DOHH2 (cell line): ENCODE measurements around the gene SMOC2.

Source experiments
- EZH2phosphoT487 ChIP-seq: fragments of 200-600 bp; sonication (generic); IDR thresholded peaks from 2 replicates; pipeline ENCODE4 v1.6.1; 2017; ENCODE audit warnings: borderline replicate concordance, mild to moderate bottlenecking, antibody characterized with exemption, low read length, moderate library complexity, mixed read lengths
- TF ChIP-seq, protein P1 (sequence below): fragments of 200-600 bp; sonication (generic); IDR thresholded peaks from one replicate; pipeline ENCODE4 v1.5.1; 2014; ENCODE audit warnings: antibody characterized with exemption, mild to moderate bottlenecking, low read depth, low read length; ENCODE audit not compliant: poor library complexity, severe bottlenecking

DNA sequence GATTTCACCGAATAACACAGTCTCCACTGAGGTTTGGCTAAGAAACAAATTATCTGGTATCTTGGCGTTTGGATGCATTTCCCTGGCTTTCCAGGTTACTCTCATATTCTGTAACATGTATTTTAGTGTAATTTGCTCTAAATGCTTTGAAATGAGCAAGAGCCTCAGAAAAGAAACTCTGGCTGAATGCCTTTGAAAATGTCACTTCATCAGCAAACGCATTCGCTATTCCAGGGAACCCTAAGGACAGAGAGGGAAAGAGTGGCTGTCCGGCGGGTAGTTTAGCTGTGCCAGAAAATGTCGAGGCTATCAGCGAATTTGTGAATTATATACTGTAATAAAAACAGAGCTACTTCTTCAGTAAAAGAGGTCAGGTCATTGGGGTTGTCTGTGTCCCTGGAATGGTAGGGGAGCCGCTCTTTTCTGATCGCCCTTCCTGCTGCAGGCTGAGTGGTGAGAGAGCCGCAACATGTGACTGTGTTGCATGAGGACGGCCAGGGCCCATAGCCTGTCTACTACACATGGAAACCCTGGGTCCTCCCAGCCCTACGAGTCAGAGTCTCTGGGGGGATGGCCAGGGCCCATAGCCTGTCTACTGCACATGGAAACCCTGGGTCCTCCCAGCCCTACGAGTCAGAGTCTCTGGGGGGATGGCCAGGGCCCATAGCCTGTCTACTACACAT is 57.3 kb downstream of the SMOC2 start:
- TF ChIP-seq, protein P1, sequence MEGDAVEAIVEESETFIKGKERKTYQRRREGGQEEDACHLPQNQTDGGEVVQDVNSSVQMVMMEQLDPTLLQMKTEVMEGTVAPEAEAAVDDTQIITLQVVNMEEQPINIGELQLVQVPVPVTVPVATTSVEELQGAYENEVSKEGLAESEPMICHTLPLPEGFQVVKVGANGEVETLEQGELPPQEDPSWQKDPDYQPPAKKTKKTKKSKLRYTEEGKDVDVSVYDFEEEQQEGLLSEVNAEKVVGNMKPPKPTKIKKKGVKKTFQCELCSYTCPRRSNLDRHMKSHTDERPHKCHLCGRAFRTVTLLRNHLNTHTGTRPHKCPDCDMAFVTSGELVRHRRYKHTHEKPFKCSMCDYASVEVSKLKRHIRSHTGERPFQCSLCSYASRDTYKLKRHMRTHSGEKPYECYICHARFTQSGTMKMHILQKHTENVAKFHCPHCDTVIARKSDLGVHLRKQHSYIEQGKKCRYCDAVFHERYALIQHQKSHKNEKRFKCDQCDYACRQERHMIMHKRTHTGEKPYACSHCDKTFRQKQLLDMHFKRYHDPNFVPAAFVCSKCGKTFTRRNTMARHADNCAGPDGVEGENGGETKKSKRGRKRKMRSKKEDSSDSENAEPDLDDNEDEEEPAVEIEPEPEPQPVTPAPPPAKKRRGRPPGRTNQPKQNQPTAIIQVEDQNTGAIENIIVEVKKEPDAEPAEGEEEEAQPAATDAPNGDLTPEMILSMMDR, result no peak
- TF ChIP-seq EZH2phosphoT487, result no peak
